H9 (cell line): ENCODE data around the gene EHBP1. TPM values are rescaled to one million over a fixed set of nuclear protein-coding genes. Genes with fewer than 3 reads are reported as not detected.

ENCODE experiments used
- DNase-seq: peaks from one replicate; pipeline ENCODE4 v3.0.0-alpha.2; 2017
- H2AFZ ChIP-seq: one replicate; pipeline ENCODE4 v1.6.1; 2013; ENCODE audit warnings: mild to moderate bottlenecking, low read length, control low read depth, moderate library complexity
- H2AK5ac ChIP-seq: 2 replicates; pipeline ENCODE4 v1.6.1; 2013; ENCODE audit warnings: low read length, control low read depth, mixed read lengths; ENCODE audit not compliant: insufficient read length
- H2BK120ac ChIP-seq: one replicate; pipeline ENCODE4 v1.6.1; 2013; ENCODE audit warnings: low read depth, mild to moderate bottlenecking, low read length, control low read depth, inconsistent platforms; ENCODE audit not compliant: poor library complexity, severe bottlenecking
- H2BK12ac ChIP-seq: 2 replicates; pipeline ENCODE4 v1.6.1; 2013; ENCODE audit warnings: low read length, control low read depth, mixed read lengths, low read depth; ENCODE audit not compliant: insufficient read length
- H2BK15ac ChIP-seq: 2 replicates; pipeline ENCODE4 v1.6.1; 2013; ENCODE audit warnings: low read depth, low read length, control low read depth
- H2BK20ac ChIP-seq: one replicate; pipeline ENCODE4 v1.6.1; 2013; ENCODE audit warnings: low read depth, mild to moderate bottlenecking, low read length, control low read depth, inconsistent platforms; ENCODE audit not compliant: poor library complexity, severe bottlenecking
- H2BK5ac ChIP-seq: 2 replicates; pipeline ENCODE4 v1.6.1; 2013; ENCODE audit warnings: low read length, control low read depth, mixed read lengths; ENCODE audit not compliant: insufficient read length
- H3K14ac ChIP-seq: 2 replicates; pipeline ENCODE4 v1.6.1; 2013; ENCODE audit warnings: low read length, control low read depth; ENCODE audit not compliant: insufficient read depth
- H3K18ac ChIP-seq: 2 replicates; pipeline ENCODE4 v1.6.1; 2013; ENCODE audit warnings: low read depth, mild to moderate bottlenecking, mixed read lengths, low read length, control low read depth; ENCODE audit not compliant: insufficient read length
- H3K23ac ChIP-seq: 2 replicates; pipeline ENCODE4 v1.6.1; 2013; ENCODE audit warnings: low read length, control low read depth, mixed read lengths, low read depth; ENCODE audit not compliant: insufficient read length
- H3K23me2 ChIP-seq: 2 replicates; pipeline ENCODE4 v1.6.1; 2013; ENCODE audit warnings: low read depth, mild to moderate bottlenecking, mixed read lengths, low read length, control low read depth; ENCODE audit not compliant: insufficient read length, poor library complexity, severe bottlenecking
- H3K27ac ChIP-seq: 2 replicates; pipeline ENCODE4 v1.5.1; 2013; ENCODE audit warnings: low read length, control low read depth, mixed read lengths, low read depth; ENCODE audit not compliant: insufficient read length
- H3K27me3 ChIP-seq: 2 replicates; pipeline ENCODE4 v1.6.1; 2013; ENCODE audit warnings: low read length, control low read depth, inconsistent platforms; ENCODE audit not compliant: insufficient read depth
- H3K4ac ChIP-seq: 2 replicates; pipeline ENCODE4 v1.6.1; 2013; ENCODE audit warnings: low read depth, mild to moderate bottlenecking, control low read depth, inconsistent platforms, low read length, moderate library complexity
- H3K4me1 ChIP-seq: 2 replicates; pipeline ENCODE4 v1.6.1; 2013; ENCODE audit warnings: low read length, control low read depth, inconsistent platforms; ENCODE audit not compliant: insufficient read depth
- H3K4me2 ChIP-seq: 2 replicates; pipeline ENCODE4 v1.6.1; 2013; ENCODE audit warnings: low read length, control low read depth, mixed read lengths; ENCODE audit not compliant: insufficient read length, insufficient read depth
- H3K56ac ChIP-seq: 2 replicates; pipeline ENCODE4 v1.6.1; 2013; ENCODE audit warnings: low read depth, mild to moderate bottlenecking, mixed read lengths, low read length, control low read depth; ENCODE audit not compliant: insufficient read length
- H3K79me1 ChIP-seq: 2 replicates; pipeline ENCODE4 v1.6.1; 2013; ENCODE audit warnings: low read depth, mild to moderate bottlenecking, moderate library complexity, low read length, control low read depth, inconsistent platforms; ENCODE audit not compliant: insufficient read depth, poor library complexity, severe bottlenecking
- H3K79me2 ChIP-seq: 2 replicates; pipeline ENCODE4 v1.6.1; 2013; ENCODE audit warnings: low read length, control low read depth, inconsistent platforms; ENCODE audit not compliant: insufficient read depth
- H3K9ac ChIP-seq: 2 replicates; pipeline ENCODE4 v1.6.1; 2013; ENCODE audit warnings: low read length, control low read depth, mixed read lengths; ENCODE audit not compliant: insufficient read length; ENCODE audit errors: extremely low read depth
- H3K9me3 ChIP-seq: one replicate; pipeline ENCODE4 v1.6.1; 2013; ENCODE audit warnings: low read depth, low read length, inconsistent platforms; ENCODE audit not compliant: control insufficient read depth
- H3T11ph ChIP-seq: one replicate; pipeline ENCODE4 v1.6.1; 2013; ENCODE audit warnings: mild to moderate bottlenecking, low read length, control low read depth, inconsistent platforms
- H4K20me1 ChIP-seq: one replicate; pipeline ENCODE4 v1.6.1; 2013; ENCODE audit not compliant: control insufficient read depth, insufficient read length, insufficient read depth
- H4K5ac ChIP-seq: 2 replicates; pipeline ENCODE4 v1.6.1; 2013; ENCODE audit warnings: low read depth, mild to moderate bottlenecking, mixed read lengths, low read length, control low read depth; ENCODE audit not compliant: insufficient read length
- H4K8ac ChIP-seq: replicated peaks from 2 replicates; pipeline ENCODE4 v1.6.1; 2013; ENCODE audit warnings: low read length, control low read depth, mixed read lengths, low read depth; ENCODE audit not compliant: insufficient read length
- H4K91ac ChIP-seq: 2 replicates; pipeline ENCODE4 v1.6.1; 2013; ENCODE audit warnings: low read depth, mild to moderate bottlenecking, moderate library complexity, mixed read lengths, low read length, control low read depth; ENCODE audit not compliant: insufficient read length
- H3K27ac Mint-ChIP-seq, 3 experiments: 2 replicates in 2 of 3; 3 replicates in 1 of 3; pipeline ENCODE4 v1.8.0; 2020 to 2021; ENCODE audit warnings: mixed read lengths in 3 of 3, mild to moderate bottlenecking in 1 of 3, moderate library complexity in 1 of 3
- H3K27me3 Mint-ChIP-seq: 2 replicates; pipeline ENCODE4 v1.8.0; 2021; ENCODE audit warnings: low read depth, mild to moderate bottlenecking, moderate library complexity, mixed read lengths
- H3K36me3 Mint-ChIP-seq, 3 experiments: 2 replicates in 2 of 3; 3 replicates in 1 of 3; pipeline ENCODE4 v1.8.0; 2020 to 2021; ENCODE audit warnings: low read depth in 3 of 3, mixed read lengths in 3 of 3; ENCODE audit not compliant: insufficient read depth in 1 of 3
- H3K4me1 Mint-ChIP-seq, 2 experiments: 2 replicates each; pipeline ENCODE4 v1.8.0; 2020; ENCODE audit warnings: mixed read lengths in 2 of 2
- H3K4me3 Mint-ChIP-seq, 2 experiments: 2 replicates in 1 of 2; 3 replicates in 1 of 2; pipeline ENCODE4 v1.8.0; 2020 to 2021; ENCODE audit warnings: mild to moderate bottlenecking in 2 of 2, mixed read lengths in 2 of 2, moderate library complexity in 1 of 2
- H3K9me3 Mint-ChIP-seq, 2 experiments: 2 replicates in 1 of 2; 3 replicates in 1 of 2; pipeline ENCODE4 v1.8.0; 2020; ENCODE audit warnings: mild to moderate bottlenecking in 2 of 2, mixed read lengths in 2 of 2, moderate library complexity in 1 of 2
- total RNA-seq: library from RNA; stranded (reverse); gene quantifications from 2 replicates; pipeline ENCODE4 v1.2.1, GENCODE V29; 2021
- TF ChIP-seq, protein P1 (sequence below): fragments of 200-600 bp; sonication (generic); conservative IDR thresholded peaks from 3 replicates; pipeline ENCODE4 v1.8.0; 2021; ENCODE audit warnings: antibody characterized with exemption, mild to moderate bottlenecking

Gene EHBP1
- total RNA-seq, 1 experiment from 2014 or later = 35.6 TPM

- no peak overlapping the region for H2AFZ ChIP-seq
- Mint-ChIP-seq H3K9me3 (no peaks in the 10 kb centered on the region), H3K4me1 (peaks cover 4% of the 10 kb centered on the region in 2 experiments), H3K4me3 (no peak overlapping the region), H3K36me3 (peaks cover 4 to 13% (median 10%) of the 10 kb centered on the region in 3 experiments), H3K27ac (no peak overlapping the region), H3K27me3 (no peaks in the 10 kb centered on the region)
- H2BK12ac ChIP-seq = no peak overlapping the region
- no peak overlapping the region for H3K23ac ChIP-seq
- H3K9ac ChIP-seq = no peak overlapping the region
- no peak overlapping the region for H3K14ac ChIP-seq
- no peak overlapping the region for H4K91ac ChIP-seq
- no peak overlapping the region for H3K4me2 ChIP-seq
- H4K5ac ChIP-seq = no peak overlapping the region
- no peak overlapping the region for H3K18ac ChIP-seq
- H2AK5ac ChIP-seq = no peak overlapping the region
- no peak overlapping the region for H3K56ac ChIP-seq
- H2BK5ac ChIP-seq = no peak overlapping the region
- H4K8ac ChIP-seq = no peak overlapping the region
- no peaks in the 10 kb centered on the region for H3K9me3 ChIP-seq
- H2BK20ac ChIP-seq = no peak overlapping the region
- DNase-seq = no peak
- H3K27ac ChIP-seq = no peak overlapping the region
- no peaks in the 10 kb centered on the region for H3K27me3 ChIP-seq
- no peaks in the 10 kb centered on the region for H3K4me1 ChIP-seq
- TF ChIP-seq, protein P1, sequence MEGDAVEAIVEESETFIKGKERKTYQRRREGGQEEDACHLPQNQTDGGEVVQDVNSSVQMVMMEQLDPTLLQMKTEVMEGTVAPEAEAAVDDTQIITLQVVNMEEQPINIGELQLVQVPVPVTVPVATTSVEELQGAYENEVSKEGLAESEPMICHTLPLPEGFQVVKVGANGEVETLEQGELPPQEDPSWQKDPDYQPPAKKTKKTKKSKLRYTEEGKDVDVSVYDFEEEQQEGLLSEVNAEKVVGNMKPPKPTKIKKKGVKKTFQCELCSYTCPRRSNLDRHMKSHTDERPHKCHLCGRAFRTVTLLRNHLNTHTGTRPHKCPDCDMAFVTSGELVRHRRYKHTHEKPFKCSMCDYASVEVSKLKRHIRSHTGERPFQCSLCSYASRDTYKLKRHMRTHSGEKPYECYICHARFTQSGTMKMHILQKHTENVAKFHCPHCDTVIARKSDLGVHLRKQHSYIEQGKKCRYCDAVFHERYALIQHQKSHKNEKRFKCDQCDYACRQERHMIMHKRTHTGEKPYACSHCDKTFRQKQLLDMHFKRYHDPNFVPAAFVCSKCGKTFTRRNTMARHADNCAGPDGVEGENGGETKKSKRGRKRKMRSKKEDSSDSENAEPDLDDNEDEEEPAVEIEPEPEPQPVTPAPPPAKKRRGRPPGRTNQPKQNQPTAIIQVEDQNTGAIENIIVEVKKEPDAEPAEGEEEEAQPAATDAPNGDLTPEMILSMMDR = no peak
- no peaks in the 10 kb centered on the region for H4K20me1 ChIP-seq
- no peaks in the 10 kb centered on the region for H3K23me2 ChIP-seq
- no peak overlapping the region for H2BK120ac ChIP-seq
- no peak overlapping the region for H3T11ph ChIP-seq
- H2BK15ac ChIP-seq = no peak overlapping the region
- H3K4ac ChIP-seq = no peak overlapping the region
- H3K79me2 ChIP-seq = peaks cover 11% of the 10 kb centered on the region; the same call in 1 of the 2 replicates
- peaks cover 6% of the 10 kb centered on the region for H3K79me1 ChIP-seq
Measured at GRCh38 chr2:62713837-62714236, 8.3 kb downstream of the EHBP1 start.
